ENCODE results near the gene OSBPL6.

- no peak for TF ChIP-seq YY1 (IDR thresholded peaks at IDR 0.05; ENCODE audit: insufficient read depth, insufficient replicate concordance, low read depth, low read length)
- no peak for TF ChIP-seq ZNF468 (CRISPR knock-in tag; IDR thresholded peaks at IDR 0.05)
- TF ChIP-seq, protein P1, sequence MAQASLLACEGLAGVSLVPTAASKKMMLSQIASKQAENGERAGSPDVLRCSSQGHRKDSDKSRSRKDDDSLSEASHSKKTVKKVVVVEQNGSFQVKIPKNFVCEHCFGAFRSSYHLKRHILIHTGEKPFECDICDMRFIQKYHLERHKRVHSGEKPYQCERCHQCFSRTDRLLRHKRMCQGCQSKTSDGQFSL (CRISPR knock-in tag; IDR thresholded peaks at IDR 0.05), result no peak
- TF ChIP-seq, protein P2, sequence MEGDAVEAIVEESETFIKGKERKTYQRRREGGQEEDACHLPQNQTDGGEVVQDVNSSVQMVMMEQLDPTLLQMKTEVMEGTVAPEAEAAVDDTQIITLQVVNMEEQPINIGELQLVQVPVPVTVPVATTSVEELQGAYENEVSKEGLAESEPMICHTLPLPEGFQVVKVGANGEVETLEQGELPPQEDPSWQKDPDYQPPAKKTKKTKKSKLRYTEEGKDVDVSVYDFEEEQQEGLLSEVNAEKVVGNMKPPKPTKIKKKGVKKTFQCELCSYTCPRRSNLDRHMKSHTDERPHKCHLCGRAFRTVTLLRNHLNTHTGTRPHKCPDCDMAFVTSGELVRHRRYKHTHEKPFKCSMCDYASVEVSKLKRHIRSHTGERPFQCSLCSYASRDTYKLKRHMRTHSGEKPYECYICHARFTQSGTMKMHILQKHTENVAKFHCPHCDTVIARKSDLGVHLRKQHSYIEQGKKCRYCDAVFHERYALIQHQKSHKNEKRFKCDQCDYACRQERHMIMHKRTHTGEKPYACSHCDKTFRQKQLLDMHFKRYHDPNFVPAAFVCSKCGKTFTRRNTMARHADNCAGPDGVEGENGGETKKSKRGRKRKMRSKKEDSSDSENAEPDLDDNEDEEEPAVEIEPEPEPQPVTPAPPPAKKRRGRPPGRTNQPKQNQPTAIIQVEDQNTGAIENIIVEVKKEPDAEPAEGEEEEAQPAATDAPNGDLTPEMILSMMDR (CRISPR knock-in tag; IDR thresholded peaks at IDR 0.05), result no peak
- TF ChIP-seq, protein P3, sequence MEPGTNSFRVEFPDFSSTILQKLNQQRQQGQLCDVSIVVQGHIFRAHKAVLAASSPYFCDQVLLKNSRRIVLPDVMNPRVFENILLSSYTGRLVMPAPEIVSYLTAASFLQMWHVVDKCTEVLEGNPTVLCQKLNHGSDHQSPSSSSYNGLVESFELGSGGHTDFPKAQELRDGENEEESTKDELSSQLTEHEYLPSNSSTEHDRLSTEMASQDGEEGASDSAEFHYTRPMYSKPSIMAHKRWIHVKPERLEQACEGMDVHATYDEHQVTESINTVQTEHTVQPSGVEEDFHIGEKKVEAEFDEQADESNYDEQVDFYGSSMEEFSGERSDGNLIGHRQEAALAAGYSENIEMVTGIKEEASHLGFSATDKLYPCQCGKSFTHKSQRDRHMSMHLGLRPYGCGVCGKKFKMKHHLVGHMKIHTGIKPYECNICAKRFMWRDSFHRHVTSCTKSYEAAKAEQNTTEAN (CRISPR knock-in tag; conservative IDR thresholded peaks at IDR 0.05), result no peak
- no peak for TF ChIP-seq RARA (CRISPR knock-in tag; IDR thresholded peaks at IDR 0.05)
These were observed 232.1 kb downstream of the OSBPL6 start for GRCh38 chr2:178426388-178426787.
